ENCODE measurements around the gene ARHGAP9. TPM values are rescaled to one million over a fixed set of nuclear protein-coding genes. Genes with fewer than 3 reads are reported as not detected.

The ARHGAP9 gene
- total and polyA plus RNA-seq, 2 of the 8 experiments (the other 6 are each of a cell fraction or from before 2014, with no cell fraction given), result 3.2 to 6.0 TPM

GRCh38 chr12:57476162-57476992 lies 3.3 kb downstream of the ARHGAP9 start:
- peaks cover 20 to 49% (median 42%) of the 10 kb centered on the region in 4 experiments for H3K27me3 ChIP-seq (replicated peaks in 1 of 4; ENCODE audit: control insufficient read depth in 3 of 4, extremely low read depth in 1 of 4, insufficient read depth in 3 of 4, low read length in 3 of 4)
- peaks cover 0 to 25% (median 11%) of the 10 kb centered on the region in 4 experiments; a peak in 6 of 7 replicates for H3K4me1 ChIP-seq (replicated peaks in 1 of 4; ENCODE audit: control insufficient read depth in 3 of 4, insufficient read depth in 4 of 4, low read length in 3 of 4)
- 0 out of 2 replicates have a peak overlapping the region, but pooled peaks have one; percentile 55 for H2BK15ac ChIP-seq (ENCODE audit: low read length)
- peaks cover 0 to 4% of the 10 kb centered on the region in 2 experiments for H4K20me1 ChIP-seq (replicated peaks in 1 of 2; ENCODE audit: control insufficient read depth in 1 of 2, insufficient read depth in 2 of 2, low read length in 2 of 2)
- DNase-seq (ENCODE audit: low read depth in 1 of 2, low spot score in 2 of 2), result peak in 1 of 2 experiments; percentile 79
- no peak overlapping the region for H2BK120ac ChIP-seq (replicated peaks; ENCODE audit: low read depth, low read length)
- H3K36me3 ChIP-seq (ENCODE audit: control insufficient read depth in 2 of 4, insufficient read depth in 4 of 4, low read length in 3 of 4), result no peaks in the 10 kb centered on the region
- ChIA-PET CTCF (ENCODE audit: partially characterized antibody) (interaction anchor here (0.7 to 25.1 kb wide), 7 partner anchors 10 to 229 kb away, joined by 3 to 441 read pairs (median 3); partner anchors contain the start of genes GLI1, INHBE and MARS1), POLR2A (ENCODE audit: partially characterized antibody) (interaction anchor here (0.6 to 1.1 kb wide), 2 partner anchors 50 kb away, joined by 3 to 5 read pairs; no protein-coding TSS in a partner anchor)
- H2AFZ ChIP-seq (ENCODE audit: low read length), result no peak overlapping the region; the same call in 1 of the 2 replicates
- H4K91ac ChIP-seq (replicated peaks; ENCODE audit: insufficient read length, low read length), result peak overlapping the region; percentile 15
- H3K79me2 ChIP-seq (ENCODE audit: control insufficient read depth in 1 of 2, insufficient read depth in 2 of 2, low read length in 2 of 2), result no peaks in the 10 kb centered on the region
- H3K18ac ChIP-seq (ENCODE audit: extremely low read depth, low read length), result peak overlapping the region; percentile 78
- H3K14ac ChIP-seq (ENCODE audit: insufficient read length), result no peak overlapping the region
- no peaks in the 10 kb centered on the region for H3K79me1 ChIP-seq (ENCODE audit: low read depth, low read length)
- H3K4ac ChIP-seq (replicated peaks; ENCODE audit: insufficient read length, low read depth, low read length), result no peak overlapping the region
- H3K23me2 ChIP-seq (ENCODE audit: low read depth, low read length), result peaks cover 8% of the 10 kb centered on the region; the same call in 1 of the 2 replicates
- H2BK5ac ChIP-seq (ENCODE audit: low read depth, low read length), result no peak overlapping the region
- WGBS, 2 experiments (ENCODE audit: extremely low coverage in 1 of 2, insufficient coverage in 1 of 2, insufficient read length in 1 of 2, insufficient replicate concordance in 2 of 2, low coverage in 1 of 2, low lambda C conversion rate in 2 of 2, missing lambda C conversion rate in 1 of 2), result 32% methylated on average over 24 of the region's 29 CpGs; no CpG with 5 or more reads in 1 of the 2 experiments
- no peak overlapping the region for H4K5ac ChIP-seq (ENCODE audit: insufficient read length, low read depth, low read length)
- H3K9ac ChIP-seq (replicated peaks in 1 of 4; ENCODE audit: extremely low read depth in 1 of 4, low read depth in 3 of 4, low read length in 3 of 4), result no peak overlapping the region
- peak overlapping the region; percentile 80; the same call in 1 of the 2 replicates for H2BK12ac ChIP-seq (ENCODE audit: low read depth, low read length)
- no peaks in the 10 kb centered on the region for H3K9me3 ChIP-seq (ENCODE audit: insufficient read depth in 2 of 2, low read depth in 1 of 2, low read length in 1 of 2)
- H4K8ac ChIP-seq (ENCODE audit: extremely low read depth, insufficient read depth, low read length), result no peak overlapping the region
- H3K4me3 ChIP-seq (ENCODE audit: extremely low read depth in 1 of 4, insufficient read depth in 2 of 4, low read depth in 3 of 4, low read length in 4 of 4), result peak overlapping the region; percentile 22 to 59 (median 50)
- H3K27ac ChIP-seq (ENCODE audit: low read depth, low read length), result no peak overlapping the region
- no peak overlapping the region for H3K23ac ChIP-seq (ENCODE audit: insufficient read length)
- H3K4me2 ChIP-seq (ENCODE audit: insufficient read depth in 1 of 2, low read depth in 2 of 2, low read length in 2 of 2), result peak overlapping the region; percentile 88 to 97
- no peak for FAIRE-seq
- H3K56ac ChIP-seq (replicated peaks; ENCODE audit: insufficient read length, low read depth, low read length), result no peak overlapping the region
- no peak overlapping the region for H2AK5ac ChIP-seq (ENCODE audit: low read depth, low read length)
- H2BK20ac ChIP-seq (ENCODE audit: low read length), result peak overlapping the region; percentile 3; the same call in 1 of the 2 replicates
- no peak for TF ChIP-seq PHF8 (conservative IDR thresholded peaks at IDR 0.05; ENCODE audit: low read depth, low read length)

Measured in H1 (cell line).